IMR-90 (cell line): ENCODE results near the gene PTPRG. TPM values are rescaled to one million over a fixed set of nuclear protein-coding genes. Genes with fewer than 3 reads are reported as not detected.
A peak's percentile ranks its signal among the peaks of the same experiment; 100 is the strongest.

Experiments
- ATAC-seq: fragments of 200-7000 bp; cut with Tn5 transposase; 2 replicates; pipeline ENCODE4 v1.9.1; 2020; ENCODE audit warnings: low read depth, mild to moderate bottlenecking, moderate library complexity
- BruUV-seq: library from RNA; stranded (reverse); fragments of 400-500 nt; replicated peaks from 2 replicates; lab custom pipeline; 2021; lab: Mats Ljungman, UMichigan
- CTCF ChIA-PET: fragments of 300-600 bp; formaldehyde crosslinking; extraction: SDS; loops from one replicate; lab custom pipeline; 2021; ENCODE audit warnings: antibody characterized with exemption; lab: Yijun Ruan, JAX
- POLR2A ChIA-PET: fragments of 300-600 bp; sonication (Branson Sonifier 250); formaldehyde crosslinking; loops from one replicate; lab custom pipeline; 2022; ENCODE audit warnings: antibody characterized with exemption; ENCODE audit not compliant: unreplicated experiment; lab: Charles Lee
- DNase-seq: peaks from one replicate; pipeline ENCODE4 v3.0.0; 2013
- H2AFZ ChIP-seq: replicated peaks from 2 replicates; pipeline ENCODE3; 2013; ENCODE audit warnings: low read length, mild to moderate bottlenecking; ENCODE audit not compliant: poor library complexity
- H2AK5ac ChIP-seq: 2 replicates; pipeline ENCODE4 v1.6.1; 2013; ENCODE audit warnings: low read depth, low read length, inconsistent platforms
- H2AK9ac ChIP-seq: replicated peaks from 2 replicates; pipeline ENCODE3; 2013; ENCODE audit warnings: mild to moderate bottlenecking, low read depth, low read length, moderate library complexity; ENCODE audit not compliant: poor library complexity
- H2BK120ac ChIP-seq: 2 replicates; pipeline ENCODE4 v1.6.1; 2013; ENCODE audit warnings: low read depth, low read length, inconsistent platforms
- H2BK15ac ChIP-seq: 3 replicates; pipeline ENCODE4 v1.6.1; 2013; ENCODE audit warnings: low read depth, low read length, inconsistent platforms
- H2BK20ac ChIP-seq: 2 replicates; pipeline ENCODE4 v1.6.1; 2013; ENCODE audit warnings: low read depth, mild to moderate bottlenecking, inconsistent platforms, low read length, moderate library complexity
- H2BK5ac ChIP-seq: 2 replicates; pipeline ENCODE4 v1.6.1; 2013; ENCODE audit warnings: mild to moderate bottlenecking, low read depth, low read length, inconsistent platforms; ENCODE audit not compliant: poor library complexity, severe bottlenecking
- H3K14ac ChIP-seq: replicated peaks from 2 replicates; pipeline ENCODE4 v1.6.1; 2013; ENCODE audit warnings: low read depth, low read length, inconsistent platforms
- H3K18ac ChIP-seq: 2 replicates; pipeline ENCODE4 v1.6.1; 2013; ENCODE audit warnings: low read depth, low read length, control low read depth
- H3K23ac ChIP-seq: 2 replicates; pipeline ENCODE4 v1.6.1; 2013; ENCODE audit warnings: low read depth, low read length, inconsistent platforms
- H3K27ac ChIP-seq: 2 replicates; pipeline ENCODE4 v1.5.1; 2013; ENCODE audit warnings: mild to moderate bottlenecking, control low read depth, low read length; ENCODE audit not compliant: insufficient read depth
- H3K27me3 ChIP-seq: 2 replicates; pipeline ENCODE4 v1.6.1; 2013; ENCODE audit warnings: low read length; ENCODE audit not compliant: control insufficient read depth, insufficient read depth
- H3K36me3 ChIP-seq: 2 replicates; pipeline ENCODE4 v1.6.1; 2013; ENCODE audit warnings: low read length, mixed read lengths; ENCODE audit not compliant: control insufficient read depth, insufficient read depth
- H3K4ac ChIP-seq: 2 replicates; pipeline ENCODE4 v1.6.1; 2013; ENCODE audit warnings: low read depth, low read length, inconsistent platforms
- H3K4me1 ChIP-seq: 2 replicates; pipeline ENCODE4 v1.6.1; 2013; ENCODE audit warnings: low read length, mixed read lengths; ENCODE audit not compliant: control insufficient read depth, insufficient read depth
- H3K4me2 ChIP-seq: 2 replicates; pipeline ENCODE4 v1.6.1; 2013; ENCODE audit warnings: low read depth, mild to moderate bottlenecking, control low read depth, low read length, moderate library complexity
- H3K4me3 ChIP-seq: 2 replicates; pipeline ENCODE4 v1.5.1; 2013; ENCODE audit warnings: low read depth, mild to moderate bottlenecking, control low read depth, low read length, moderate library complexity; ENCODE audit not compliant: insufficient read depth
- H3K56ac ChIP-seq: 2 replicates; pipeline ENCODE4 v1.6.1; 2013; ENCODE audit warnings: low read length, inconsistent platforms; ENCODE audit not compliant: insufficient read depth; ENCODE audit errors: extremely low read depth
- H3K79me1 ChIP-seq, 2 experiments: 2 replicates each; pipeline ENCODE4 v1.6.1; 2013; ENCODE audit warnings: low read length in 2 of 2, inconsistent platforms in 1 of 2, low read depth in 1 of 2
- H3K9ac ChIP-seq: 2 replicates; pipeline ENCODE4 v1.6.1; 2013; ENCODE audit warnings: low read depth, low read length, control low read depth
- H3K9me1 ChIP-seq: 2 replicates; pipeline ENCODE4 v1.6.1; 2013; ENCODE audit warnings: low read length, inconsistent platforms; ENCODE audit not compliant: insufficient read depth
- H3K9me3 ChIP-seq: 2 replicates; pipeline ENCODE4 v1.6.1; 2013; ENCODE audit warnings: low read length; ENCODE audit not compliant: control insufficient read depth, insufficient read depth
- H4K20me1 ChIP-seq: 2 replicates; pipeline ENCODE4 v1.6.1; 2013; ENCODE audit warnings: low read length, inconsistent platforms; ENCODE audit not compliant: insufficient read depth
- H4K5ac ChIP-seq: 2 replicates; pipeline ENCODE4 v1.6.1; 2013; ENCODE audit warnings: mild to moderate bottlenecking, low read depth, low read length, control low read depth
- H4K8ac ChIP-seq, 2 experiments: 2 replicates each; pipeline ENCODE4 v1.6.1; 2013; ENCODE audit warnings: low read depth in 2 of 2, low read length in 2 of 2, control low read depth in 1 of 2, inconsistent platforms in 1 of 2
- H4K91ac ChIP-seq: 2 replicates; pipeline ENCODE4 v1.6.1; 2013; ENCODE audit warnings: low read depth, low read length, inconsistent platforms; ENCODE audit not compliant: insufficient read depth
- CHD1 ChIP-seq: IDR thresholded peaks from 2 replicates; pipeline ENCODE4 v1.6.1; 2012; ENCODE audit warnings: low read depth, low read length, improper control_type of control experiment
- SMC3 ChIP-seq: fragments of 150-350 bp; IDR thresholded peaks from 2 replicates; pipeline ENCODE4 v1.6.1; 2016; ENCODE audit warnings: low read depth, mild to moderate bottlenecking, antibody characterized with exemption, low read length, moderate library complexity
- WGBS, 2 experiments: methylation state at CpG; one replicate each; pipeline versions ENCODE4 v1.1.5 to v1.1.7; 2013; ENCODE audit warnings: missing lambda C conversion rate in 2 of 2; ENCODE audit not compliant: insufficient read length in 1 of 2; ENCODE audit errors: extremely low coverage in 2 of 2; 5-methylcytosine and 5-hydroxymethylcytosine counted together
- dilution Hi-C: fragments of 300-500 bp; cut with HindIII; formaldehyde crosslinking; loops from one replicate; pipeline ENCODE4 v1.14.3; 2018; ENCODE audit warnings: low sequenced_read_pairs; ENCODE audit not compliant: unreplicated experiment
- in situ Hi-C: fragments of 300-500 bp; cut with MboI; formaldehyde crosslinking; loops from 3 replicates; pipeline ENCODE4 v1.14.3; 2019; ENCODE audit warnings: low sequenced_read_pairs, inconsistent platforms, mixed read lengths
- intact Hi-C: fragments of 100-400 bp; cut with micrococcal nuclease; formaldehyde crosslinking; loops from 2 replicates; pipeline ENCODE4 v1.10.0; 2022
- polyA plus RNA-seq, 3 experiments: library from polyadenylated mRNA; depleted of rRNA; stranded (reverse); fragments of >200 nt; gene quantifications; 2 replicates each; pipeline ENCODE4 v1.2.3, GENCODE V29; 2012; ENCODE audit warnings: low replicate concordance in 1 of 3
- total RNA-seq: library from RNA; depleted of rRNA; stranded (reverse); fragments of >200 nt; gene quantifications from 2 replicates; pipeline ENCODE4 v1.2.3, GENCODE V29; 2012

PTPRG gene
- total and polyA plus RNA-seq, 2 of the 4 experiments (the other 2 are of a cell fraction) = 7.7 to 31.0 TPM

DNA sequence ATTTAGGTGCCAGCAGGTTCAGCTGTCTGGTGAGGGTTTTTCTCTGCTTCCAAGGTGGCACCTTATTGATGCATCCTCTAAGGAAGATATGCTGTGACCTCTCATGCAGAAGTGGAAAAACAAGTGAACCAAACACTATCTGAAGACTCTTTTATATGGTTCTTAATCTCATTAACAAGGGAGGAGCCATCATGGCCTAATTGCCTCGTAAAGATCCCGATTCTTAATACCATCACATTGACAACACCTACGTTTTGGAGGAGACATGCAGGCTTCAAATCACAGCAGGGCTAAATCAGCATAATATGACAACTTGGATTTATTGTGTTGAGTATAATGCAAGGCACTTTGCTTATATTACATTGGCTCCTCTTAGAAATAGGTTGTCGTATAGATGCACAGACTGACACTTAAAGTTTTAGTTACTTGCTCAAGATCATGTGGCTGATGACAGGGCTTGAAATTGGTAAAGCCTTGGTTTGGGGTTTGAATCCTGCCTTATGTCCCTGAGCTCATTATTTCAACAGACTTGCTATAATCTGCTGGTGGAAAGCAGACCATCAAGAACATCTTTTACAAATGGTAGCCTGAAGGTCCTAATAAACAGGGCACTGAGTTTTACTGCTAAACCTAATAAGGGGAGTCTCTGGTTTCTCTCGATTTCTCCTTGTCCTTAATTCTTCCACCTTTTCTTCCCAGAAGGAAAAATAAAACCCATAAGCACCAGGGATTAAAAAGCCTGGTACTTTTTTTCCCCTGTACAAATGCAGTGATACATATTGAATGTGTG is 88.2 kb downstream of the PTPRG start (continued):
- no peak for TF ChIP-seq SMC3

DNA sequence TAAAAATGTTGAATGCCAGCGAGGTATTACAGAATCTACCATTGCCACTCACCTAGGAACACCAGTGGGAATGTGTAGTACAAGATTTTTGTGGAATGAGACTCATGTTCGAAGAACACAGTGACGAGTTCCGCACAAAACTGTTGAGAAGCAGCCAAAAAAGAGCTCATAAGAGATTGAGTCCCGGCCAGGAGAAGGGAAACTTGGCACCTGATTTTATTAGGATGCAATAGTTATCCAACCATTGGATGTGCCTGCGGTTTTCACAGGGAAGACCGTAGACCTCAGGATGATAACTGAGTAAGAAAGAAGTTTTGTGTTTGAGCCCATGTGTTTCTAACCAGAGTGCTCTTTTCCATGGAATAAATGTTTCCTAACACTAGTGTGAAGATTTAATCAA is 88.9 kb downstream of the PTPRG start:
- H3K79me1 ChIP-seq = peaks cover 33 to 70% of the 10 kb centered on the region in 2 experiments
- H3K23ac ChIP-seq = 0 out of 2 replicates have a peak overlapping the region, but pooled peaks have one; percentile 7
- H2BK15ac ChIP-seq = no peak overlapping the region
- H3K18ac ChIP-seq = no peak overlapping the region
- H4K5ac ChIP-seq = no peak overlapping the region
- no peak overlapping the region for H4K8ac ChIP-seq
- no TSS peak for BruUV-seq
- no peak overlapping the region for H3K56ac ChIP-seq
- H2AFZ ChIP-seq = no peak overlapping the region
- CTCF ChIA-PET = interaction anchor here (0.8 kb wide), 1 partner anchor 85 kb away, joined by 3 read pairs; no protein-coding TSS in a partner anchor
- peaks cover 16% of the 10 kb centered on the region; the same call in 1 of the 2 replicates for H4K20me1 ChIP-seq
- no peak overlapping the region for H3K27ac ChIP-seq
- H2BK5ac ChIP-seq = no peak overlapping the region
- no peak overlapping the region for H3K4ac ChIP-seq
- WGBS, 2 experiments = 47% methylated on average over 3 of the region's 7 CpGs; no CpG with 5 or more reads in 1 of the 2 experiments
- H3K36me3 ChIP-seq = no peaks in the 10 kb centered on the region
- TF ChIP-seq CHD1 = no peak
- in situ Hi-C loops = no loop called here
- H2BK20ac ChIP-seq = no peak overlapping the region
- H4K91ac ChIP-seq = no peak overlapping the region
- peaks cover 1% of the 10 kb centered on the region; the same call in 1 of the 2 replicates for H3K9me3 ChIP-seq
- H3K4me3 ChIP-seq = no peak overlapping the region
- no peak overlapping the region for H3K9ac ChIP-seq
- peak; percentile 38; the same call in 1 of the 2 replicates for ATAC-seq
- intact Hi-C loops = no loop called here
- H3K4me2 ChIP-seq = peak overlapping the region; percentile 45; the same call in 1 of the 2 replicates
- dilution Hi-C loops = no loop called here
- H3K4me1 ChIP-seq = peaks cover 2% of the 10 kb centered on the region
- no peak overlapping the region for H3K14ac ChIP-seq
- H2AK9ac ChIP-seq = no peak overlapping the region
- peaks cover 5% of the 10 kb centered on the region; the same call in 1 of the 2 replicates for H3K9me1 ChIP-seq
- no peaks in the 10 kb centered on the region for H3K27me3 ChIP-seq
- no peak overlapping the region for H2BK120ac ChIP-seq
- DNase-seq = peak; percentile 85
- no peak overlapping the region for H2AK5ac ChIP-seq
- POLR2A ChIA-PET = no interaction called here
